GM12875 (cell line): ENCODE results near the gene TBC1D14.

Experiments used
- H3K4me3 ChIP-seq: one replicate; pipeline ENCODE4 v1.5.1; 2011; ENCODE audit warnings: low read depth, low read length, control low read depth
- CTCF ChIP-seq: IDR thresholded peaks from 2 replicates; pipeline ENCODE4 v1.5.1; 2011; ENCODE audit warnings: low read depth, mild to moderate bottlenecking, control low read depth, inconsistent platforms, low read length, moderate library complexity, borderline replicate concordance; ENCODE audit not compliant: insufficient read depth

TBC1D14 gene

GRCh38 chr4:6885953-6886557 lies 23.6 kb upstream of the TBC1D14 start:
- H3K4me3 ChIP-seq, result no peak overlapping the region
- 0 out of 2 replicates have a peak, but pooled peaks have one; percentile 17 for TF ChIP-seq CTCF

GRCh38 chr4:6886886-6887285 lies 22.7 kb upstream of the TBC1D14 start:
- H3K4me3 ChIP-seq, result no peak overlapping the region
- TF ChIP-seq CTCF, result no peak

- no peak overlapping the region for H3K4me3 ChIP-seq
- no peak for TF ChIP-seq CTCF
Observed at GRCh38 chr4:6887591-6888371, 21.8 kb upstream of the TBC1D14 start.

GRCh38 chr4:6888506-6889071 lies 21.0 kb upstream of the TBC1D14 start:
- H3K4me3 ChIP-seq, result no peak overlapping the region
- no peak for TF ChIP-seq CTCF

- no peak overlapping the region for H3K4me3 ChIP-seq
Observed at GRCh38 chr4:6889101-6889735, 20.4 kb upstream of the TBC1D14 start.

GRCh38 chr4:6889736-6890324 lies 19.8 kb upstream of the TBC1D14 start:
- TF ChIP-seq CTCF, result no peak
- no peak overlapping the region for H3K4me3 ChIP-seq

More at GRCh38 chr4:6889101-6889735, 20.4 kb upstream of the TBC1D14 start:
- no peak for TF ChIP-seq CTCF
